Sigmoid colon (tissue), 7 donors: Measurements from ENCODE around the gene CSF2RB. TPM values are rescaled to one million over a fixed set of nuclear protein-coding genes. Genes with fewer than 3 reads are reported as not detected.

Source experiments
- DNase-seq: peaks from one replicate; pipeline ENCODE4 v3.0.0-alpha.2; 2019
- H3K27ac ChIP-seq, 4 donors: fragments of 200-600 bp; sonication (generic); one replicate each; pipeline ENCODE4 v1.5.1; 2016 to 2019; ENCODE audit warnings: mild to moderate bottlenecking in 1 of 4
- H3K27me3 ChIP-seq, 3 donors: fragments of 200-600 bp; sonication (generic); one replicate each; pipeline ENCODE4 v1.5.1; 2019; ENCODE audit warnings: mild to moderate bottlenecking in 1 of 3
- H3K36me3 ChIP-seq, 4 donors: fragments of 200-600 bp; sonication (generic); one replicate each; pipeline ENCODE4 v1.5.1; 2016 to 2019
- H3K4me1 ChIP-seq, 4 donors: fragments of 200-600 bp; sonication (generic); one replicate each; pipeline ENCODE4 v1.5.1; 2017 to 2019
- H3K4me3 ChIP-seq, 4 donors: fragments of 200-600 bp; sonication (generic); one replicate each; pipeline ENCODE4 v1.5.1; 2017 to 2019; ENCODE audit warnings: mild to moderate bottlenecking in 2 of 4, moderate library complexity in 1 of 4
- H3K9me3 ChIP-seq, 4 donors: fragments of 200-600 bp in 3 of 4; sonication (generic) in 3 of 4; one replicate each; pipeline versions ENCODE4 v1.5.1 to v1.6.1; 2013 to 2019
- EP300 ChIP-seq, 4 donors: sonication (generic); formaldehyde crosslinking; IDR thresholded peaks; one replicate each; pipeline ENCODE4 v1.6.1; 2017; ENCODE audit warnings: antibody characterized with exemption in 4 of 4
- POLR2A ChIP-seq, 2 donors: fragments of 450-650 bp; IDR thresholded peaks; one replicate each; pipeline ENCODE4 v1.6.1; 2016; ENCODE audit warnings: antibody characterized with exemption in 2 of 2, mild to moderate bottlenecking in 2 of 2, moderate library complexity in 2 of 2
- POLR2AphosphoS5 ChIP-seq, 4 donors: sonication (generic); formaldehyde crosslinking; IDR thresholded peaks; one replicate each; pipeline ENCODE4 v1.6.1; 2017; ENCODE audit warnings: antibody characterized with exemption in 4 of 4
- WGBS, 2 donors: extraction: QIAGEN DNeasy Blood & Tissue Kit; methylation state at CpG; one replicate each; pipeline ENCODE4 v1.1.7; 2013; 5-methylcytosine and 5-hydroxymethylcytosine counted together
- intact Hi-C: fragments of 100-400 bp; cut with DNase I; formaldehyde crosslinking; loops from one replicate; pipeline ENCODE4 v1.15.1; 2023
- polyA plus RNA-seq, 3 donors: library from polyadenylated mRNA; stranded (reverse); fragments of 200-250 nt; gene quantifications; one replicate each; pipeline ENCODE4 v1.2.3, GENCODE V29; 2013
- total RNA-seq, 4 donors: library from RNA; depleted of rRNA; stranded (reverse); fragments of >200 nt; gene quantifications; one replicate each; pipeline ENCODE4 v1.1.0, GENCODE V29; 2016
- TF ChIP-seq, protein P1 (sequence below), 4 experiments: fragments of 450-650 bp in 3 of 4; fragments of 200-600 bp in 1 of 4; IDR thresholded peaks; one replicate each; pipeline ENCODE4 v1.5.1; 2016 to 2019; ENCODE audit warnings: antibody characterized with exemption in 4 of 4, mild to moderate bottlenecking in 3 of 4, moderate library complexity in 2 of 4
- donor health status: healthy with polysubstance abuse.
- donor health status: Bipolar disorder and iron deficiency.
- donor health status: healthy.

CSF2RB gene
- total and polyA plus RNA-seq, 7 donors: 0.60 to 11.4 (median 3.7) TPM

DNA sequence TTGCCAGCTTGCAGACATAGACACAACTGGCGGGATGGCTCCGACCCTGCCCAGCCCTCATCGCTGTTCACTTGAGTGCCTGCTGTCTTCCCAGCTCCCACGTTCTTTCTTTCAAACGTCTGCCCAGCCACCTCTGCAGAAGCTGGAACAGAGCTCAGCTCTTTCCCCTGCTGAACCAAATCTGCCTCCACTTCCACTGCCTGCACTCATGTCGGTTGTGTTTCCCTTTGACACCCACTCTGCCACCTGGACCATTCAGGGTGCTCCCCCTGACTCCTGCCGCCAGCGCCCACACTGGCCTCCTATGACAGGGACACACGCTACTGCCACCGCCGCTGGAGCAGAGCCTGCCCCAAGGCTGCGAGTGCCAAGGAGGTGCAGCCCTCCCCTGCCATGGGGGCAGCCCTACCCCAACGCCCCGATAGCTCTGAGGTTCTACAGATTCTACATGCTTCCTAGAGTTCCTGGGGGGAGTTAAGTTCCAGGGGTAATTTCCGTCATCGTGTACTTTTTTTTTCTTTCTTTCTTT lies 67.9 kb downstream of the CSF2RB start:
- H3K4me1 ChIP-seq: peaks cover 0 to 7% (median 2%) of the 10 kb centered on the region in 4 donors
- intact Hi-C loops: no loop called here
- no peak overlapping the region for H3K27ac ChIP-seq
- H3K27me3 ChIP-seq: no peaks in the 10 kb centered on the region
- no peak for TF ChIP-seq POLR2A (IDR thresholded peaks at IDR 0.05)
- TF ChIP-seq POLR2AphosphoS5 (IDR thresholded peaks at IDR 0.05): no peak
- TF ChIP-seq, protein P1, sequence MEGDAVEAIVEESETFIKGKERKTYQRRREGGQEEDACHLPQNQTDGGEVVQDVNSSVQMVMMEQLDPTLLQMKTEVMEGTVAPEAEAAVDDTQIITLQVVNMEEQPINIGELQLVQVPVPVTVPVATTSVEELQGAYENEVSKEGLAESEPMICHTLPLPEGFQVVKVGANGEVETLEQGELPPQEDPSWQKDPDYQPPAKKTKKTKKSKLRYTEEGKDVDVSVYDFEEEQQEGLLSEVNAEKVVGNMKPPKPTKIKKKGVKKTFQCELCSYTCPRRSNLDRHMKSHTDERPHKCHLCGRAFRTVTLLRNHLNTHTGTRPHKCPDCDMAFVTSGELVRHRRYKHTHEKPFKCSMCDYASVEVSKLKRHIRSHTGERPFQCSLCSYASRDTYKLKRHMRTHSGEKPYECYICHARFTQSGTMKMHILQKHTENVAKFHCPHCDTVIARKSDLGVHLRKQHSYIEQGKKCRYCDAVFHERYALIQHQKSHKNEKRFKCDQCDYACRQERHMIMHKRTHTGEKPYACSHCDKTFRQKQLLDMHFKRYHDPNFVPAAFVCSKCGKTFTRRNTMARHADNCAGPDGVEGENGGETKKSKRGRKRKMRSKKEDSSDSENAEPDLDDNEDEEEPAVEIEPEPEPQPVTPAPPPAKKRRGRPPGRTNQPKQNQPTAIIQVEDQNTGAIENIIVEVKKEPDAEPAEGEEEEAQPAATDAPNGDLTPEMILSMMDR (IDR thresholded peaks at IDR 0.05): no peak
- TF ChIP-seq EP300 (IDR thresholded peaks at IDR 0.05): no peak
- H3K4me3 ChIP-seq: no peak overlapping the region
- no peak for DNase-seq
- H3K9me3 ChIP-seq: peaks cover 0 to 8% (median 7%) of the 10 kb centered on the region in 4 donors
- no peaks in the 10 kb centered on the region for H3K36me3 ChIP-seq
- WGBS, 2 donors: 86% methylated on average over 16 of the region's 16 CpGs

- no peak for DNase-seq
- peaks cover 0 to 9% (median 7%) of the 10 kb centered on the region in 4 donors for H3K9me3 ChIP-seq
- intact Hi-C loops: no loop called here
- no peak overlapping the region for H3K4me3 ChIP-seq
- peaks cover 0 to 7% (median 2%) of the 10 kb centered on the region in 4 donors for H3K4me1 ChIP-seq
- no peak overlapping the region for H3K27ac ChIP-seq
- WGBS, 2 donors: 62 to 68% methylated on average over 5 of the region's 5 CpGs
- no peaks in the 10 kb centered on the region for H3K36me3 ChIP-seq
- H3K27me3 ChIP-seq: no peaks in the 10 kb centered on the region
- TF ChIP-seq POLR2A (IDR thresholded peaks at IDR 0.05) (no peak), EP300 (IDR thresholded peaks at IDR 0.05) (no peak), POLR2AphosphoS5 (IDR thresholded peaks at IDR 0.05) (no peak)
- TF ChIP-seq, protein P1 (IDR thresholded peaks at IDR 0.05): no peak
Observed at GRCh38 chr22:36982136-36982535, 68.7 kb downstream of the CSF2RB start.

DNA sequence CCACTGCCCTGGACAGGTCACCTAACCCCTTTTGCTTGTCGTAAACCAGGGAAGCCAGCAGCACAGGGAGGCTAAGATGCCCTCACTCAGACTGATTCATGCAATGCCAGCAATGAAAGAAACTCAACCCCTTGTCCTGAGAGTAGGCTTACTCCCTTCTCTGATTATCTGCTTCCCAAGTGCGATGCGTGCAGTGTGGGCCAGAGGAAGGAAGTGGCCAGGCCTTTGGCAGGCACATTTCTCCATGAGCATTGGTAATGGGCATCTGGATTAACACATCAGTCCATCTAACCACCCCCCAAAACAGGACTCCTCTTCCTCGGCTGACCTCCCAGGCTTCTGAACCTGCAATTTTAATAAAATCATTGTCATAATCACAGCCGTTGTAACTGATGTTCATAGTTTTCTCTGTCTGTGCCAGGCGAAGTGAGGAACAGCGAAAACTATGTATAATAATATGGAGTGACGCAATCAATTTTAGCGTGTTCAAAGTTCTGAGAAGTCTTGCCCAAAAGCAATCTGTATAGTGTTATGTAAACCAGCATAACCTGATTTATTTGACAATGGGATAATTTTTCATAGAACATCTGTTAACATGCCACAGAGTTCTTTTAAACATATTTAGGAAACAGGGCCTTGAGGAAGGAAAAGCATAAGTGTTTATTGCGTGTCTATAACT lies 71.9 kb downstream of the CSF2RB start:
- H3K4me1 ChIP-seq: no peaks in the 10 kb centered on the region
- no peak overlapping the region for H3K27ac ChIP-seq
- H3K4me3 ChIP-seq: no peak overlapping the region
- no peaks in the 10 kb centered on the region for H3K36me3 ChIP-seq
- 83 to 87% methylated on average over 10 of the region's 10 CpGs for WGBS, 2 donors
- intact Hi-C loops: no loop called here
- H3K9me3 ChIP-seq: peaks cover 0 to 9% (median 7%) of the 10 kb centered on the region in 4 donors
- TF ChIP-seq, protein P1 (IDR thresholded peaks at IDR 0.05): no peak
- TF ChIP-seq EP300 (IDR thresholded peaks at IDR 0.05) (no peak), POLR2AphosphoS5 (IDR thresholded peaks at IDR 0.05) (no peak), POLR2A (IDR thresholded peaks at IDR 0.05) (no peak)
- no peak for DNase-seq
- peaks cover 0 to 9% (median 0%) of the 10 kb centered on the region in 3 donors for H3K27me3 ChIP-seq

DNA sequence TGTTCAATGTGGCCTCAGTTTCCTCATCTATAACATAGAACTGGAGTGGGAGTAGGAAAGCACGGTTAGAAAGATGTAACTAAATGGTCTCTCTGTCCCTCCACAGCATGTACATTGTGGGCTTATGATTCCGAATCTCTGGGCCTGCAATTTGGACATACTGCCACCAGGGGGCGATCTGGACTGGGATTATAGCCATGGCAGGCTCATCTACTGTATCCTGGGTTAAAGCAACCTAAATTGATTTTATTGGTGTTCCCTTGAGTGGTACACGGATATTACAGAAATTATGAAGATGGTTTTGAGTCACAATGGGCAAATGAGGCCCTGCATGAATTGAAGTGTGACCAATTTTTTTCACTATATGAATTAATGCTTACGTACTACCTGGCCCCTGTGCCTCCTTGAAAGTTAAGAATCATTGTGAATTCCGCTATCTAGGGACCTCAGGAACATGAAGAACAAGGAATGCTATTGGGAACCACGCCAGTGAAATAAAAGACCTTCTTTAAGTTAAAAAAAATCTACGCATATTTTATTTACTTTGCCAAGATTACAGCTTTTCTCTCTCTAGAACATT lies 72.9 kb downstream of the CSF2RB start:
- intact Hi-C loops: no loop called here
- no peaks in the 10 kb centered on the region for H3K4me1 ChIP-seq
- no peak overlapping the region for H3K4me3 ChIP-seq
- no peaks in the 10 kb centered on the region for H3K36me3 ChIP-seq
- TF ChIP-seq POLR2AphosphoS5 (IDR thresholded peaks at IDR 0.05) (no peak), POLR2A (IDR thresholded peaks at IDR 0.05) (no peak), EP300 (IDR thresholded peaks at IDR 0.05) (no peak)
- TF ChIP-seq, protein P1 (IDR thresholded peaks at IDR 0.05): peak in 2 of 4 experiments; percentile 15 to 57
- WGBS, 2 donors: 41 to 55% methylated on average over 8 of the region's 8 CpGs
- no peak overlapping the region for H3K27ac ChIP-seq
- no peak for DNase-seq
- H3K9me3 ChIP-seq: peaks cover 0 to 9% (median 7%) of the 10 kb centered on the region in 4 donors
- H3K27me3 ChIP-seq: peaks cover 0 to 19% (median 3%) of the 10 kb centered on the region in 3 donors
